GM19240 (cell line): Measurements from ENCODE around the gene B3GALT6.
"Not testable (repeated sequence)": the region's sequence is repeated elsewhere in the genome, so short reads cannot be mapped to it uniquely, and the experiment has no call there.

Experiments
- DNase-seq: peaks from one replicate; pipeline ENCODE4 v3.0.0; 2011; ENCODE audit warnings: low spot score; ENCODE audit not compliant: insufficient read length

Gene B3GALT6

DNA sequence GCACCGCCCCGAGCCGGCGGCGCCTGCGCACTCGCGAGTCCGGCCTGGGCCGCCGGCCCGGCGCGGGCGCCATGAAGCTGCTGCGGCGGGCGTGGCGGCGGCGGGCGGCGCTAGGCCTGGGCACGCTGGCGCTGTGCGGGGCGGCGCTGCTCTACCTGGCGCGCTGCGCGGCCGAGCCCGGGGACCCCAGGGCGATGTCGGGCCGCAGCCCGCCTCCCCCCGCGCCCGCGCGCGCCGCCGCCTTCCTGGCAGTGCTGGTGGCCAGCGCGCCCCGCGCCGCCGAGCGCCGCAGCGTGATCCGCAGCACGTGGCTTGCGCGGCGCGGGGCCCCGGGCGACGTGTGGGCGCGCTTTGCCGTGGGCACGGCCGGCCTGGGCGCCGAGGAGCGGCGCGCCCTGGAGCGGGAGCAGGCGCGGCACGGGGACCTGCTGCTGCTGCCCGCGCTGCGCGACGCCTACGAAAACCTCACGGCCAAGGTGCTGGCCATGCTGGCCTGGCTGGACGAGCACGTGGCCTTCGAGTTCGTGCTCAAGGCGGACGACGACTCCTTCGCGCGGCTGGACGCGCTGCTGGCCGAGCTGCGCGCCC, at the start of gene B3GALT6:
Gene B3GALT6, plus strand, starts transcription at position 30 of the 588 bp plus-strand sequence. Its CDS starts 42 bp downstream, at position 72.
- no peak for DNase-seq

DNA sequence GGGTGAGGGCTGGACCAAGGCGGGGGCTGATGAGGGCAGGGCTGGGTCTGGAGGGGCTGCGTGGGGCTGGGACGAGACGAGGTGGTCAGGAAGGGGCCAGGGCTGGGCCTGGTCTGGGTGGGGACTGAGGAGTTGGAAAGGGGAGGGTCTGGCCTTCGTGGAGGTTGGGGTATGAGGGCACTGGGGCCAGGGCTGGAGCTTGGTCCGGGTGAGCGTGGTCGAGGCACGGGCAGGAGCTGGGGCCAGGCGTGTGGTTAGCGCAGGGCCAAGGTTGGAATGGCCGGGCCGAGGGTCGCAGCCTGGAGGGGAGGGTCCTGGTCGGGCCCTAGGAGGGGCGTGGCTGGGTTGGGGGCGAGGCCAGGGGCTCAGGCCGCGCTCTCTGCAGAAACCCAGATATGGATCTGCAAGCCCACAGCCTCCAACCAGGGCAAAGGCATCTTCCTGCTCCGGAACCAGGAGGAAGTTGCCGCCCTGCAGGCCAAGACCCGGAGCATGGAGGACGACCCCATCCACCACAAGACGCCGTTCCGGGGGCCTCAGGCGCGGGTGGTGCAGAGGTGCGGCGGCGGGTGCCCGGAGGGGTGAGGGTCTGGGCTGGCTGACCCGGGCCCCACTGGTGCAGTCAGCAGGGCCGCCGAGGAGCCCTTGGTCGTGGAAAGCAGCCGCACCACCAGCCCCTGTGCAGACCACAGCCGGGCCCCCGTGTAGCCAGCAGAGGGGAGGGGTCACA, 49.4 kb upstream of the B3GALT6 start:
- DNase-seq, result no peak

DNA sequence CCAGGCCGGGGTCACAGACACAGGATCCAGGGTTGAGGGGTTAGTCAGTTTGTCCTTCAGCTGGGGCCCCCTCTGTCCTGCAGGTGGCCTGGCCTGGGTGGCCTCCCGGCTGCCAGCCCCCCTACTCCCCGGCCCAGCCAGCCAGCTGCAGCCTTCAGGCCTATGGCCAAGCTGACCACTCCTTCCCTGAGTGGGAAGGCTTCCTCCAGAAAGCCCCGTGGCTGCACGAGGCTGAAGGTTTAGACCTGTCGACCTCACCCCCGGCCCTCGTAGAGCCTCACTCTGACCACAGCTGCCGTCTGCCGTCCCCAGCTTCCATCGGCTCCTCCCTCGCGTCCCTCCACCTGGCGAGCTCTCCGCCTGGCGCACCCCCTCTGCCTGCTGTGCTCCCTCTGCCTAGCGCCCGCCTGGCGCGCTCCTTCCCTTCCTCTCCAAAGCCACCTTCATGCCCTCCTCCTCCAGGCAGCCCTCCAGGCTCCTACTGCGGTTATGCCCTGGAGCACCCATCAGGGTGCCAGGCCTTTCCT, 48.8 kb upstream of the B3GALT6 start:
- DNase-seq, result no peak

DNA sequence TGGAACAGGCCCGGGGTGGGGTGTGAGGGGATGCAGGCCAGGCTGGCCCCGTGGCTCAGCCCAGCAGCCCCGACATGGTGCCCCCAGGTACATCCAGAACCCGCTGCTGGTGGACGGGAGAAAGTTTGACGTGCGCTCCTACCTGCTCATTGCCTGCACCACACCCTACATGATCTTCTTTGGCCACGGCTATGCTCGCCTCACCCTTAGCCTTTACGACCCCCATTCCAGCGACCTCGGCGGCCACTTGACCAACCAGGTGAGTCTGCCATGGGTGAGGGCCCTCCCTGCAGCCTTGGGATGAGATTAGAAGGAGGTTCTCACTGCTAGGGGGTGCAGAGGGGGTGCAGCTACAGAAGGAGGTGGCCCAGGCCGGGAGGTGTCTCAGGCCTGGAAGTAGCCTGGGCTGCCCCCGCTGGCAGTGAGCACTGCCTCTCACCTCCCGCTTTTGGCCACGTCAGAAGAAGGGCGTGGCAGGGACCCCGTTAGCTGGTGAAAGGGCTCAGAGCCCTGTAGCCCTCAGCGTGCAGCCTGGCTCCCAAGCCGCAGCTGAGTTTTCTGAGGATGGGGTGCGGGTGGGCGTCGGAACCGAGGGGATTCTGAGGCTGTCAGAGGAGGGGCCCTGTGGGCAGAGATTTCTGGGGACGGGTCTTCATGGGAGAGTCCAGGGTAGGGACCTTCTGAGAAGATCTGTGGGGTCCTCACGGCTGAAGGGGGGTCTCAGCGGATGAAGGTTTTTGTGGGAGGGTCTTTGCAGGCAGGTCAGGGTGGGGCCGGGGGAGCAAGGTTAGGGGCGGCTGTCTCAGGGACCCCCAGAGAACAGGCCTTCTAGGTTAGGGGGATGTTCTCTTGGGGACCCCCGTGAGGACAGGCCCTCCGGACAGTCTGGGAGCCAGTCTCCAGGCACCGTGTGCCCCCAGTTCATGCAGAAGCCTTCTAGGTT, 47.9 kb upstream of the B3GALT6 start:
- DNase-seq, result no peak

DNA sequence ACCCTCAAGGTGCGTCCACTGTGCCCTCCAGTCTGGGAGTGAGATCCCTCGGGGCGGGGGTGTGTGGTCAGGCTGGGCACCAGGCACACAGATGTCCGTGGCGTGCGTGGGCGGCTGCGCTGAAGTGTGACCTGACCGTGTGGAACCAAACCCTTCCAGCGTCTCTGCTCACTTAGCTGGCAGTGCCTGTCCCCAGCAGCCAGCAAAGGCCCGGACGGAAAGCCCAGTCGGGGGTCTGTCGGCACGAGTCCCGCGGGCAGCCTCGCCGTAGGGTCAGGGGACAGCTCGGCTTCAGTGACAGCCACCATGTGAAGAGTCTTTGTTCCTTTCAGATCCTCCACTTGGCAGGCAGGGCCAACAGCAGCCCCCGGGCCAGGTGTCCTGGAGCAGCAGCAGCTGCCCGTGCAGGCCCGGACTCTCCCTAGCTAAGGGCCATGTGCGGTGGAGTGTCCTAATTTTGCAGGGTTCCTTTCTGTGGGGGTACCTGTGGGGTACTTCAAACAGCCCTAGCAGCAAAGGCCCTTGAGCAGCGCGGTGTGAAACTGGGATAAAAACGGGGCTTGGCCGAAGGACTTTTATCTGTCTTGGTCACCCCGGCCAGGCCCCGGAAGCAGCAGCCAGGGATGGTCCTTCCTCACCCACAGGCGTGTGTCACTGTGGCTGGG, 46.8 kb upstream of the B3GALT6 start:
- no peak for DNase-seq

DNA sequence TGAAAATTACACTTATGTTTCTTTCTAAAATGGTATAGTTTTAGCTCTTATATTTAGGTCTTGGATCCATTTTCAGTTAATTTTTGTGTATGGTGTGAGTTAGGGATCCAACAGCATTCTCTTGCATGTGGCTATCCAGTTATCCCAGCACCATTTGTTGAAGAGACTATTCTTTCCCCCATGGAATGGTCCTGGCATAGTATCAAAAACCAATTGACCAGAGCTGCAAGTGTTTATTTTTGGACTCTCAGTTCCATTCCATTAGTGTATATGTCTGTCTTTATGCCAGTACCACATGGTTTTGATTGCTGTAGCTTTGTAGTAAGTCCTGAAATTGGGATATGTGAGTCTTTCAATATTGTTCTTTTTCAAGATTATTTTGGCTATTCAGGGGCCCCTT, 44.1 kb upstream of the B3GALT6 start:
- no peak for DNase-seq

DNA sequence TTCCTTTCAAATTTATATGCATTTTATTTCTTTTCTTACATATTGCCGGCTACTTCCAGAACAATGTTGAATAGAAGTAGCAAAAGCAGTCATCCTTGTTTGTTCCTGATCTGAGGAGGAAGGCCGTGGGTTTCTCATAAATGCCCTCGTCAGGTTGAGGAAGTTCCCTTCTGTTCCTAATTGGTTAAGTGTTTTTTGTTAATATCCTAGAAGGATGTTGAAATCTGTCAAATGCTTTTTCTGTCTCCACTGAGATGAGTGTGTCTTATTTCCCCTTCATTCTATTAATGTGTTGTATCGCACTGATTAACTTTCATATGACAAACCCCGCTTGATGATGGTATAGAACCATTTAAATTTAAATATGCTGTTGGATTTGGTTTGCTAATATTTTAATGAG, 42.9 kb upstream of the B3GALT6 start:
- no peak for DNase-seq

DNA sequence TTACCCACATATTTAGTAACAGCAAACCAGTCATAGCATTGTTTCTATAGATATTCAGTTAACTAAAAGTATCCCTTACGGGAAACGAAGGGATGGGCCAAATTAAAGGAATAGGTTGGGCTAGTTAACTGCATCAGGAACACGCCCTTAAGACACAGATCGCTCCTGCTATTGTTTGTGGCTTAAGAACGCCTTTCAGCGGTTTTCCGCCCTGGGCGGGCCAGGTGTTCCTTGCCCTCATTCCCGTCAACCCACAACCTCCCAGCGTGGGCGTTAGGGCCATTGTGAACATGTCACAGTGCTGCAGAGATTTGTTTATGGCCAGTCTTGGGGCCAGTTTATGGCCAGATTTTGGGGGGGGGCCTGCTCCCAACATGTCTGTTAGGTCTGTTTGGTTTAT, 40.3 kb upstream of the B3GALT6 start:
- DNase-seq, result no peak

DNA sequence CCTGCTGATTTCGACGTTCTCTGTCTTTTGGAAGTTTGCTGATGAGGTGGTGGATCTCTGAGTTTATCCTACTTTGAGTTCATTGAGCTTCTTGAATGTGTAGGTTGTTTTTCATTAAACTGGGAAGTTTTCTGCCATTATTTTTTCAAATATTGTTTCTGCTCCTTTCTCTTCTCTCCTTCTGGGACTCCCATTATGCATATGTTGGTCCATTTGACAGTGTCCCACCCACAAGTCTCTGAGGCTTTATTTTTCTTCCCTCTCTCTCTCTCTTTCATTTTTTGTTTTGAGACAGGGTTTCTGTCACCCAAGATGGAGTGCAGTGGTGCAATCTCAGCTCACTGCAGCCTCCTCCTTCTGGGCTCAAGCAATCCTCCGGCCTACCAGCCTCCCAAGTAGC, 37.3 kb upstream of the B3GALT6 start:
- DNase-seq, result no peak

DNA sequence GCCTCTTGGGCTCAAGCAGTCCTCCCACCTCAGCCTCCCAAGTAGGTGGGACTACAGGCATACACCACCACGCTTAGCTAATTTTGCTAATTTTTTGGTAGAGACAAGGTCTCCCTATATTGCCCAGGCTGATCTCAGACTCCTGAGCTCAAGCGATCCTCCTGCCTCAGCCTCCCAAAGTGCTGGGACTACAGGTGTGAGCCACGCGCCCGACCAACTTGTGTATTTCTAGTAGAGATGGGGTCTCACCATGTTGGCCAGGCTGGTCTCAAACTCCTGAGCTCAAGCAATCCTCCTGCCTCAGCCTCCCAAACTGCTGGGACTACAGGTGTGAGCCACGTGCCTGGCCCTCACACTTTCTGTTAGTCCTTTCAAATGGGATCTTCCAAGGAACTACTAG, 36.3 kb upstream of the B3GALT6 start:
- not testable (repeated sequence) for DNase-seq

DNA sequence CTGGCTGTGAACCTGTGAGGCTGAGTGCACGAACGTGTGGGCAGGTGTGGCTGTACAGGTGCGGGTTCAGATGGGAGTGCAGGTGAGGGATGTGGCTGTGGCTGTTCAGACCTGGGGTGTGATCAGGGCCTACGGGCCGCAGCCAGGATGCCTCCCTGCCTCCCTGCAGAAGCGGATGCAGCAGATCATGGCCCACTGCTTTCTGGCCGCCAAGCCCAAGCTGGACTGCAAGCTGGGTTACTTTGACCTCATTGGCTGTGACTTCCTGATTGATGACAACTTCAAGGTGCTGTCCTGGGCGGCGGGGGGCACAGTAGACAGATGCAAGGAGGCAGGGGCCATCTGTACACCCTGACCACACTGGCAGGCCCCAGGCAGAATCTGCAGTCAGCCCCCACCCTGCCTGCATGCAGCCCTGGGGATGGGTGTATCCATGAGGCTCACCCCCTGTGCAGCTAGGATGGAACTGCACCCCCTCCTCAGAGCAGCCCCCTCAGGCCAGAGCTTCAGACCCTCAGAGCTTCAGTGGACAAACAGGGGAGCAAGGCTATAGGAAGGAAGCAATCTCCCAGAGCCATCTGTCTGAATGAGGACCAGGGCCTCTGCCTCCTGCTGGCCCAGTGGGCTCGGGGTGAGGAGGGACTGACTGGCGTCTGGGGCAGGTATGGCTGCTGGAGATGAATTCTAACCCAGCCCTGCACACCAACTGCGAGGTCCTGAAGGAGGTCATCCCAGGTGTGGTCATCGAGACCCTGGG, 35.4 kb upstream of the B3GALT6 start:
- DNase-seq, result no peak

DNA sequence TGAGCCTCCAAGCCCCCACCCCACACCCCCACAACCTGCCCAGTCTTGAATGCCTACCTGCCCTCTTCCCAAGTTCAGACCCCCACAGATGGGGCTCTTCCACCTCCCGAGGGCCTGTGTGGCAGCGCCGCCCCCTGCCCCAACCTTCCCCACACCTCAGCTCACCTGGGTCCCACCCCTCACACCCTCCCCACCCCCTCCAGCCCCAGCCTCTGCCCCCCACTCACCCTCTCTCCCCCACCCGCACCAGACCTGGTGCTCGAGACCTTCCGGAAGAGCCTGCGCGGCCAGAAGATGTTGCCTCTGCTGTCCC, 34.9 kb upstream of the B3GALT6 start:
- no peak for DNase-seq

DNA sequence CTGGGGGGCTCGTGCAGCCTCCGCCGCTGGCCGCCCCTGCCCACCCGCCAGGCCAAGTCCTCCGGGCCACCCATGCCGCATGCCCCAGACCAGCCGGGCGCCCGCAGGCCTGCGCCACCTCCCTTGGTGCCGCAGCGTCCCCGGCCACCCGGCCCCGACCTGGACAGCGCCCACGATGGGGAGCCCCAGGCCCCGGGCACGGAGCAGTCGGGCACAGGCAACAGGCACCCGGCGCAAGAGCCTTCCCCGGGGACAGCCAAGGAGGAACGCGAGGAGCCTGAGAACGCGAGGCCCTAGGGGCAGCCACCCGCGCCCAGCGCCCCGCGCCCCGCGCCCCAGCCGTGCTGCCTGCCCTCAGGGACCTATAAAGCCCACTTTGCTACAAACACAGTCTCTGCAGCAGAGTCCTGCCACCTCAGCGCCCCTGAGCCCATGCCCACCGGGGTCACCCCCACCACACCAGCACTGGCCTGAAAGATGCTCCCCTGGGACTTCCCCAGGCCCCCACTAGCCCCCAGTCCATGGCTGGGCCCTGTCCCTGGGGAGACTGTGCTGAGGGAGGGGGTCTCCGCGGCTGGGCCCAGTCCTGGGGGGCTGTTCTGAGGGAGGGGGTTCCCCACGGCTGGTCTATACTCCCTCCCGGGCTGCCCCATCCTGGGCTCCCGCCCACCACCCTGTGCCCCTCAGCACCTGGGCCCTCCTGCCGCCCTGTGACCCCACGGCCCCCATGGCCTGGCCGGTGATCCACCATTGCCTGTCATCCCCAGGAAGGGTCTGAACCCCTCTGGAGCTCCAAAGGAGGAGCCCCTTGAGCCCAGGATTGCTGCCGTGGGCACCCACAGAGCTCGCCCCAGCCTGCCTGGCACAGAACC, 34.2 kb upstream of the B3GALT6 start:
- no peak for DNase-seq

DNA sequence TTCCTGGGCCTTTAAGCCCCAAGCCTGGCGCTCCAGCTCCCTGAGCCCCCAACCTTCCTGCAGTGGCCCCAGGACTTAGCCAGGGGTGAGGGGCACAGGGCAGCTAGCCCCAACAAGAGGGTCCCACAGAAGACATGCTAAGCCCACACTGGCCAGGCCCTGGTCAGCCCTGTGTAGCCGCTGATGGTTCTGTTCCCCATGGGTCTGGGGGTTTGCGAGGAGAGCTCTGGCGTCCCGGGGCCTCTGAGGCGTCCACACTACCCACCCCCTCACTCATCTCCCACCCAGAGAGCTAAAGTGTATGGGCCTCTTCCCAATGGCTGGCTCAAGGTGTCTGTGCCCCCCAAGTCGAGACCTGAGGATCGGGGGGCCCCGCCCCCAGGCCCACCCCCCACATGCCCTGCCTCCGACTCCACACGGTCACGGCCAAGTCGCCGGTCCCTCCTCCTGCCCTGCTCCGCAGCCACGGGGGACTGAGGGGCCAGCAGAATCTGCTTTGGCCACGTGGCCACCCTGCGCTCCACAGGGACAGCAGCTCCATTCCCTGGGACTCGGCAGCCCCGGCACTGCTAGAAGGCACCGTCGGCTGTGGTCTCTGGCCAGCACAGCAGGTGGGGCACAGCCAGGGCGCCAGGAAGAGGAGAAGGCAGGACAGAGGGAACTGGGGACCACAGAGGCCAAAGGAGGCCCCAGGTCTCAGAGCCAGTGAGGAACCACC, 33.5 kb upstream of the B3GALT6 start:
- no peak for DNase-seq

DNA sequence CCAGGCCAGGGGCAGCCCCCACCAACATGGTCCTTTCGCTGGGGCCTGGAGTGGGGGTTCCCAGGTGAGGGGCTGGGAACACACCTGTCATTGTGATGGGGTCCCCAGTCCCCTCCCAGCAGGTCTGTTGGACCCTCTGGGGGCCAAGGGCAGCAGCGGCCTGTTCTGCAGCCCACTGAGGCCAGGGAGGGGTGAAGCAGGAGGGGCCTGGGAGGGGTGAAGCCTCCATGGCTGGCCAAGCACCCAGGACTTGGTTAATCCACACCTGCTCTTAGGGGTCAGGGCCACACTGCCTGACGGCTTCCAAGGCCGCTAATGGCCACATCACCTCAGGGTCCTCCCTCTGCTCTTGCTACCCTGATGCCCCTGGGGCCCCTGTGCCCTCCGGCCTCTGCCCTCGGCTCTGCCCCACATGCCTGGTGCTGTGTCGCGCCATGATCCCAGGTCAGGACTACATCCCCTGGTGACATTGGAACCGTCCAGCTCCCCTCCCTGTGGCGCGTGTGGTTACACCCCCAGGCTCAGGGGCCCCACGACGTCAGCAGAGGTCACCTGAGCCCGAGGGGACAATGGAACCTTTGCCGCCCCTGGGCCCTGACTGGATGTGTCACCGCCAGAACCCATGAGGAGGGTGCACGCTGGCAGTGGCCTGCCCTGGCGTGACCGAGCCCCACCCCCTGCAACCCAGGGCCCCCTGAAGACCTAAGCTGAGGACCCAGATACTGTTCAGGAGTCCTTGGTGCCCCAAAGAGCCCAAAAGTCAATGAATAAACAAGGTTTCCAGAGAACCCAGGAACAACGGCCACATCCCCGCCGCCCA, 32.7 kb upstream of the B3GALT6 start:
- no peak for DNase-seq

DNA sequence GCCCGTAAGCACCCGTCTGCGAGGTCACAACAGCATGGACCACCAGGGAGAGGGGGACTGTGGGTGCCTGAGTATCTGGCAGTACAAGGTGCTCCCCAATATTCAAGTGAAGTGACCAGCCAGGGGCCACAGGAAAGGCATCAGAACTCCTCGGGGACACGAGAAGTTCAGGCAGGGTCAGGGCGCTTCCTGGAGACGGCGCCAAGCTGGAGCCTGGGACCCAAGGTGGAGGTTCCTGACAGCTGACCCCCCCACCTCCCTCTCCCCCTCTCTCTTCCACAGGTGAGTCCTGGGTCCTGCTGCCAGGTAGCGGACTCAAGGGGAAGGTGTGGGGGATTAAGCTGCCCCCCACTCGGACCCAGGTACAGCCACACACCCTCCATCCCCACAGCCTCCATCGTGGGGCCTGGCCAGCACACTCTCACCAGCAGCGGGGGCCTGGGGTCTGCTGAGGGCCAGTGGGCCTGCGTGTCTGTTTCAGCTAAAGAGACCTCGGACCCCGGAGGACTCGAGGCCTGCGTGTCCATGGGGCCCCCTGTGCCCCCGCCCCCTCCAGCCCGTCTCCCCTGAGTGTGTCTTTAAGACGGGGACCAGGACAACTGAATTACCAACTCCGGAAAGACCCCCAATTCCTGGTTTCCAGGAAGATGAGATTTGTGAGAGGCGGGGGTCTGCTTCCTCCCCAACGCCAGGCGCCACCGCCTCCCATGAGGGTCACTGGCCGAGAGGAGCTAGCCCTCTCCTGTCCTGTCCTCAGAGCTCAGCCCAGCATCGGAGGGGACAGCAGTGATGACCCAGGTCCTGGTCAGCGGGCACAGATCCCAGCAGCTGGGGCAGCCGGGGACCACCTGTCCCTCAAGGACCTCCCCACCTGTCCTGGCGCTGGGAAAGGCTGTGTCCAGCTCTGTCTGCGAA, 31.8 kb upstream of the B3GALT6 start:
- no peak for DNase-seq
